Neutrophil (primary cell): Measurements from ENCODE around the gene METTL23.
A peak's percentile ranks its signal among the peaks of the same experiment; 100 is the strongest.
"Not testable (repeated sequence)": the region's sequence is repeated elsewhere in the genome, so short reads cannot be mapped to it uniquely, and the experiment has no call there.

Source experiments
- H3K27ac ChIP-seq: fragments of 200-600 bp; sonication (generic); 2 replicates; pipeline ENCODE4 v1.5.1; 2016; ENCODE audit warnings: mild to moderate bottlenecking, moderate library complexity
- H3K27me3 ChIP-seq: fragments of 200-600 bp; sonication (generic); 2 replicates; pipeline ENCODE4 v1.6.0; 2016; ENCODE audit warnings: mild to moderate bottlenecking
- H3K36me3 ChIP-seq: fragments of 200-600 bp; sonication (generic); 2 replicates; pipeline ENCODE4 v1.5.1; 2017
- H3K4me1 ChIP-seq, 2 experiments: fragments of 200-600 bp in 1 of 2; sonication (generic) in 1 of 2; 1 replicate in 1 of 2; 2 replicates in 1 of 2; pipeline versions ENCODE4 v1.5.1 to v1.6.1; 2013 to 2016; ENCODE audit warnings: low read depth in 1 of 2, low read length in 1 of 2, mild to moderate bottlenecking in 1 of 2, moderate library complexity in 1 of 2; ENCODE audit not compliant: control insufficient read depth in 1 of 2, insufficient read depth in 1 of 2
- H3K4me3 ChIP-seq, 2 experiments: fragments of 200-600 bp in 1 of 2; sonication (generic) in 1 of 2; 1 replicate in 1 of 2; 2 replicates in 1 of 2; pipeline ENCODE4 v1.5.1; 2013 to 2016; ENCODE audit warnings: low read depth in 1 of 2, low read length in 1 of 2, mild to moderate bottlenecking in 1 of 2, moderate library complexity in 1 of 2
- H3K9me3 ChIP-seq: fragments of 200-600 bp; sonication (generic); 2 replicates; pipeline ENCODE4 v1.5.1; 2016
- TF ChIP-seq, protein P1 (sequence below): fragments of 200-600 bp; sonication (generic); IDR thresholded peaks from 2 replicates; pipeline ENCODE4 v1.5.1; 2016; ENCODE audit warnings: antibody characterized with exemption

Gene METTL23

DNA sequence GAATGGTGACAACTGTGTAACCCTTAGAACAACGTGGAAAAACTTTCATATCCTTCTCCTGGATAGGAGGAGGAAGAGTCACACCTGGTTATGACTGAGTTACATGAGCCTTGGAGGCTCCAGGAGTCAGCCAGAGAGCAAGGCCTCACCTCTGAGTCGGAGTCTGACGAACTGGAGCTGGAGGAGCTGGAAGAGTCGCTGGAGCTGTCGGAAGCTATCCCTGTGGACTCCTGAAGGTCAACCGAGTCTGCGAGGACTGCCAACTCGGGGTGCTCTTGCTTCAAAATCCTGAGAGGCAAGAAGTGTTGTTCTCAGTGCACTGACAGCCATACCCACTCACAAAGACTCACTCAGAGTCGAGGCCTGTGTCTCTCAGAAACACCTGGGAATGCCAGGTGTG is 6.4 kb upstream of the METTL23 start:
- TF ChIP-seq, protein P1, sequence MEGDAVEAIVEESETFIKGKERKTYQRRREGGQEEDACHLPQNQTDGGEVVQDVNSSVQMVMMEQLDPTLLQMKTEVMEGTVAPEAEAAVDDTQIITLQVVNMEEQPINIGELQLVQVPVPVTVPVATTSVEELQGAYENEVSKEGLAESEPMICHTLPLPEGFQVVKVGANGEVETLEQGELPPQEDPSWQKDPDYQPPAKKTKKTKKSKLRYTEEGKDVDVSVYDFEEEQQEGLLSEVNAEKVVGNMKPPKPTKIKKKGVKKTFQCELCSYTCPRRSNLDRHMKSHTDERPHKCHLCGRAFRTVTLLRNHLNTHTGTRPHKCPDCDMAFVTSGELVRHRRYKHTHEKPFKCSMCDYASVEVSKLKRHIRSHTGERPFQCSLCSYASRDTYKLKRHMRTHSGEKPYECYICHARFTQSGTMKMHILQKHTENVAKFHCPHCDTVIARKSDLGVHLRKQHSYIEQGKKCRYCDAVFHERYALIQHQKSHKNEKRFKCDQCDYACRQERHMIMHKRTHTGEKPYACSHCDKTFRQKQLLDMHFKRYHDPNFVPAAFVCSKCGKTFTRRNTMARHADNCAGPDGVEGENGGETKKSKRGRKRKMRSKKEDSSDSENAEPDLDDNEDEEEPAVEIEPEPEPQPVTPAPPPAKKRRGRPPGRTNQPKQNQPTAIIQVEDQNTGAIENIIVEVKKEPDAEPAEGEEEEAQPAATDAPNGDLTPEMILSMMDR = no peak
- peak overlapping the region; percentile 94 for H3K27ac ChIP-seq

DNA sequence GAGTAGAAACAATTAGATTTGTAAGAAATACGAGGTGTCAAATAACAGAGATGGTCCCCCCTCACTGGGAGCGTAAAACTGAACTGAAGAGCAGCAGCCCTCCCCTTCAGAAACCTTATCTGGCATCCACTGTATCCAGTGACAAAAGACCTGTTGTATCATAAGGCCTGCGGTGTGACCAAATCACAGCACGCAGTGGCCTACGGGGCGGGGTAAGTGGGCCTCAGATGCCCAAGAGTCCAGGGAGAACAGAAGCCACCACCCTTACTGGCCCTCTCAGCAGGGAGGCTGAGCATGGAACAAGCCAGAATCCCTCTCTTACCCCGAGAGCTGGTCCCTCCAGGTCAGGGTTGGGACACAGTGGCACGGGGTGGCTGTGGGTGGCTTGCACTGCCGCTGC is 5.7 kb upstream of the METTL23 start:
- Histone ChIP-seq H3K4me3 (no peak overlapping the region), H3K4me1 (peaks cover 41 to 49% of the 10 kb centered on the region in 2 experiments), H3K36me3 (peaks cover 80% of the 10 kb centered on the region)

More for the DNA sequence above, 6.4 kb upstream of the METTL23 start:
- no peaks in the 10 kb centered on the region for H3K9me3 ChIP-seq
- peaks cover 45 to 49% of the 10 kb centered on the region in 2 experiments for H3K4me1 ChIP-seq
- no peak overlapping the region for H3K4me3 ChIP-seq
- H3K36me3 ChIP-seq = peaks cover 80% of the 10 kb centered on the region
- H3K27me3 ChIP-seq = no peaks in the 10 kb centered on the region

DNA sequence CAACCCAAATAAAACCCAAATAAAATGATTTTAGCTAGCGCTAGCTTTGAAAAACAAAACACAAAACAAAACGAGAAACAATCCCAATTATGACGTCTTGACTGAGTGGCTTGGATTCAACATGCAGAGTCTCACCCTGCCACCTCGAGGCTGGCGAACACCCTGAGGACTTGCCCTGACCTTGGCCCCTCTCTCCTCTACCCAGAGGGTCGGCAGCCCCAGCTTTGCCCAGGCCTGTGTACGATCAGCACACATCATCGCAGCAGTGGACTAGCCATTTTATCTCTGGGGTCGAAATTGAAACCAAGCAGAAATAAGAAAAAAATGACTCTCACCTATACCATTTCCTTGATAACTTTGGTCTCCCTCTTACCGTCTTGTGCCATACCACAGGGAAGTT is 5.2 kb upstream of the METTL23 start:
- H3K4me1 ChIP-seq = peaks cover 36 to 44% of the 10 kb centered on the region in 2 experiments
- H3K27me3 ChIP-seq = no peaks in the 10 kb centered on the region
- H3K27ac ChIP-seq = peak overlapping the region; percentile 94
- H3K36me3 ChIP-seq = peaks cover 80% of the 10 kb centered on the region
- no peaks in the 10 kb centered on the region for H3K9me3 ChIP-seq
- TF ChIP-seq, protein P1 = no peak
- H3K4me3 ChIP-seq = no peak overlapping the region

More for the DNA sequence above, 5.7 kb upstream of the METTL23 start:
- H3K27me3 ChIP-seq = no peaks in the 10 kb centered on the region
- peak overlapping the region; percentile 94 for H3K27ac ChIP-seq
- no peaks in the 10 kb centered on the region for H3K9me3 ChIP-seq
- TF ChIP-seq, protein P1 = no peak

DNA sequence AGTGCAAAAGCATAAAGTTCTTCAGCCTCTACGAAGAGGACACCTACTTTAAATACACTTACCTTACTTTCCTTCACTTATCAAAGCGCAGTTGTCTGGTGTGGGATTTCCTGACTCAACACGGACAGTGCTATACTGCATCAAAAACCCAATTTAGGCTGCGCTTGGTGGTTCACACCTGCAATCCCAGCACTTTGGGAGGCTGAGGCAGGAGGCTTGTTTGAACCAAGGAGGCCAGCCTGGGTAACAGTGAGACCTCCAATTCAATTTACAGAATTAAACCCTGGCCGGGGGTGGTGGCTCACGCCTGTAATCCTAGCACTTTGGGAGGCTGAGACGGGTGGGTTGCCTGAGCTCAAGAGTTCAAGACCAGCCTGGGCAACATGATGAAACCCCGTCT is 4.4 kb upstream of the METTL23 start:
- Histone ChIP-seq H3K9me3 (no peaks in the 10 kb centered on the region), H3K27me3 (no peaks in the 10 kb centered on the region), H3K27ac (peak overlapping the region; percentile 94), H3K4me3 (no peak overlapping the region), H3K36me3 (peaks cover 77% of the 10 kb centered on the region), H3K4me1 (peaks cover 30 to 39% of the 10 kb centered on the region in 2 experiments)
- TF ChIP-seq, protein P1 = no peak

DNA sequence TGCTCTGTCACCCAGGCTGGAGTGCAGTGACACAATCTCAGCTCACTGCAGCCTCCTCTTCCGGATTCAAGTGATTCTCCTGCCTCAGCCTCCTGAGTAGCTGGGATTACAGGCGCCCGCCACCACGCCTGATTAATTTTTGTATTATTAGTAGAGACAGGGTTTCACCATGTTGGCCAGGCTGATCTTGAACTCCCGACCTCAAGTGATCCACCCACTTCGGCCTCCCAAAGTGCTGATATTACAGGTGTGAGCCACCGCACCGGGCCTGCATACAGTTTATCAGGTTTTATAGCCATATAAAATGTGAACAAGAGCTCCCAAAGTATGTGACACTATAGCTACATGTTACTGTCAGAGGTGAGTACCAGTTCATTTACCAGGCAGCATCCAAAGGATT is 3.7 kb upstream of the METTL23 start:
- H3K27me3 ChIP-seq, H3K9me3 ChIP-seq, H3K4me3 ChIP-seq: not testable (repeated sequence)
- H3K4me1 ChIP-seq = peaks cover 32 to 39% of the 10 kb centered on the region in 2 experiments
- peak overlapping the region; percentile 44 for H3K27ac ChIP-seq
- peaks cover 70% of the 10 kb centered on the region for H3K36me3 ChIP-seq

DNA sequence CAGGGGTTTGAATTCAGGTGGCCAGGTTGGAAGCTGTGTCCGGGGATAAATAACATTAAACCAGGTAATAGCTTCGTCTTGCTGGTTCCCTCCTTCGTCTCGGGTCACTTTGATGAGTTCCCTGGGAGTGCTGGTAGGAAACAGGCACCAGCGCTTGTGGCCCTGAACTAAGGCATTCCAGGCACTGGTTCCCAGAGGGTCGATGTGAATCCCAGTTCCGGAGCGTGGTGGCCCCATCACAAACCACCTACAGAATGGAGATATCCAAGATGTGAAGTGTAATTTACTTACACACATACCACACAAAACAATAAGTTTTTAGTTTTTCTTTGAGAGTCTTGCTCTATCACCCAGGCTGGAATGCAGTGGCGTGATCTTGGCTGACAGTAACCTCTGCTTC is 2.8 kb upstream of the METTL23 start:
- Histone ChIP-seq H3K27me3 (no peaks in the 10 kb centered on the region), H3K36me3 (peaks cover 62% of the 10 kb centered on the region), H3K4me1 (peaks cover 33 to 42% of the 10 kb centered on the region in 2 experiments), H3K27ac (peak overlapping the region; percentile 91), H3K9me3 (no peaks in the 10 kb centered on the region), H3K4me3 (no peak overlapping the region)
- TF ChIP-seq, protein P1 = no peak
